GM19238 (cell line): ENCODE data around the gene ZNF778.
"Not testable (repeated sequence)": the region's sequence is repeated elsewhere in the genome, so short reads cannot be mapped to it uniquely, and the experiment has no call there.

ENCODE experiments used
- DNase-seq: peaks from one replicate; pipeline ENCODE4 v3.0.0; 2011; ENCODE audit warnings: low spot score; ENCODE audit not compliant: insufficient read length

Gene ZNF778

DNA sequence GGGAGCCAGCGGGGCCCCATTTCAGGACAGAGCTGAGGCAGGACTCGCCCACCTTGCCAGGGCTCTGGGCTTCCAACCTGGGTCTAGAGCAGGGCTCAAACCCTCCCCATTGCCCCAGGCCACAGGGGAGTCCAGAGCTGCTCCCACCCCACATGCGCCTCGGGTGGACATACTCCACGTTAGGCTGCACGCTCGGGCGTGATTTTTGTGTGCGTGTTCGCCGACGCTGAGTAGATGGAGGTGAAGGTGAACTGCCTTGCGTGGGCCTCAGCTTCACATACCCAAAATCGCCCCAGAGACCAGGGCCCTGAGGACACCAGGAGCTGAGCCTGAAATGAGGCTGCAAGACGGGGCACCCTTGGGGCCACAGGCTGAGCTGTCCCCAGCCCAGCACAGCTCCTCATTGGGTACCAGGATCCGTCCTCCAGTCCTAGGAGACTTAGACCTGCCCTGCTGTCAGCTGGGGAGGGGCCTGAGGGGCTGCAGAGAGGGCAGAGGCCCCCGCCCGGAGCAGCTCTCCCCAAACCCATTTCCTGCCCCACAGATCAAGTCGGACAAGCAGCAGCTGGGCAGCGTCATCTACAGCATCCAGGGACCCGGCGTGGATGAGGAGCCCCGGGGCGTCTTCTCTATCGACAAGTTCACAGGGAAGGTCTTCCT is 37.7 kb upstream of the ZNF778 start:
- no peak for DNase-seq

DNA sequence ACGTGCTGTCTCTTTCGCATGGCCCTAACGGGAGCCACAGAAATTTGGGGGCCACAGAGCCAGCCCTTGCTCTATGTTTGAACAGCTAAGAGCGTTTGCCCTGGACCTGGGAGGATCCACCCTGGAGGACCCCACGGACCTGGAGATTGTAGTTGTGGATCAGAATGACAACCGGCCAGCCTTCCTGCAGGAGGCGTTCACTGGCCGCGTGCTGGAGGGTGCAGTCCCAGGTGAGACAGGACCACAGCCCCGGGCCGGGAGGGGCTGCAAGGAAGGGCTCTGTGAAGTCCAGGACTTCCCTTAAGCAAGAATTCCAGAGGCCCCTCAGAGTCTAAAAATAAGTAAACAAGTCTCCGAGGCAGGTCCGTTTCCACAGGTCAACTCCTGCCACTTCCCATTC is 34.0 kb upstream of the ZNF778 start:
- DNase-seq = no peak

DNA sequence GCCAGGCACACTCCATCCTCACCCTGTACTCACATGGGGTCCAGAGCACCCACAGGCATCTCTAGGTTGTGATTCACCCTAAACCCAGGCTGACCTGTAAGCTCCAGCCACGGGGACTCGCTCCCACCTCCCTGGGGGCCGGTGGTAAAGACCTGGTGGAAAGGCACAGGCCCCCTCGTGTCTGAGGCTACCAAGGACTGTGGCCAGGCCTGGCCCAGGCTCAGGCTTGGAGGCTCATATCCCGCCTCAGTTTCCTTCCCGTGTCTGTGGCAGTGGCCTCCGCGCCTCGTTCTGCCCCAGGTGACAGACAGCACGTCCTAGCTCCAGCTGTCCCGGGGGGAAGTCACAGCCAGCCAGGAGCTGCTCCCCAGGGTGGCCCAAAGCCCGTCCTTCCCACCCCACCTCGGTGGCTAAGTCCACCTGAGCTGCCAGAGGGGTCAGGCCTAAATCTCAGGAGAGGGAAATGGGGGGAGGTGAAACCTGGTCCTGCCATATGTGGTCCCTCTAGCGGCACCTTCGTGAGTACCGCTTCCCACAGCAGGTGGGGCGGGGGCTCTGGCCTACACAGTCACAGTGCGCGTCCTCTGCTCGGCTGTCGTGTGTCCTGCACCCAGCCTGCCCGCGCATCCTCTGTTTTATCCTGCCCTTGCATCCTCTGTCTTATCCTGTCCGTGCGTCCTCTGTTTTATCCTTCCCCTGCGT is 33.4 kb upstream of the ZNF778 start:
- DNase-seq = no peak

DNA sequence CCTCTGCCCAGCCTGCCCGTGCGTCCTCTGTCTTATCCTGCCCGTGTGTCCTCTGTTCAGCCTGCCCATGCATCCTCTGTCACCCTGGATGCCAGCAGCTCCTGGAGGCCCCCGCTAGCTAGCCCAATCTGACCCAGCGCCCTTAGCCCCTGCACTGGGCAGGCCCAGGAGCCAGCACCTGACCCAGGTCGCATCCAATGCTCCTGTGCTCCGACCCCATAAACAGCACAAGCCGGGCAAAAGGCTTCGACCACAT is 32.9 kb upstream of the ZNF778 start:
- DNase-seq = no peak

DNA sequence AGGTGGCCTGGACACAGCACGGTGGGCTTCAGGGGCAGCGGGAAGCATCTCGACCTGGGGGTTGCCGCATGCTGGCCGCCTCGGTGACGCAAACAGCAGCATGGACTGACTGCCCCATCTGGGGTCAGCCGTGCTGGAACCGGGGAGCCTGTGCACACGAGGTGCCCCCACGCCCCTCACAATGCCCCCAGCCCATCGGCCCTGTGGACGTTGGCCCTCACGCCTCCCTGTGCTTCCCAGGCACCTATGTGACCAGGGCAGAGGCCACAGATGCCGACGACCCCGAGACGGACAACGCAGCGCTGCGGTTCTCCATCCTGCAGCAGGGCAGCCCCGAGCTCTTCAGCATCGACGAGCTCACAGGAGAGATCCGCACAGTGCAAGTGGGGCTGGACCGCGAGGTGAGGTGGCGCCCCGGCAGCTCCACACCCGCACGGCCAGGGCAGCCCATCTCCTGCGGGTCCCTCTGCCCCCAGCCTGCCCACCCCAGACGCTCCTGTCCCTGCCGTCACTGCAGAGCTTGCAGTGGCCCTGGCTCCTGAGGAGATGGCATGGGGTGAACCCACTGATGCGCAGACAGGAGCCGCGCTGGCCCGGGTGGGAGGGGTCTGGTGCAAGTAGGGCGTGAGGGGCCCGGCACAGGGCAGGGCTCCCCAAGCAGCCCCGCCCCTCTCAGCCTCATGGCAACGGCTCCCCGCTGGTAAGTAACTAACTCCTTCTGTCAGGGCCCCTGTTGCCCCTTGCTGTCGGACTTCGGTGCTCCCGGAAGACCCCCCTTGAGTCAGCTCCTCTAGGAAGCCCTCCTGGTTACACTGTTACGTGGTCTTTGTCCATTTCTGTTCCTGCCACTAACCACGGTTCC is 32.3 kb upstream of the ZNF778 start:
- DNase-seq = no peak

DNA sequence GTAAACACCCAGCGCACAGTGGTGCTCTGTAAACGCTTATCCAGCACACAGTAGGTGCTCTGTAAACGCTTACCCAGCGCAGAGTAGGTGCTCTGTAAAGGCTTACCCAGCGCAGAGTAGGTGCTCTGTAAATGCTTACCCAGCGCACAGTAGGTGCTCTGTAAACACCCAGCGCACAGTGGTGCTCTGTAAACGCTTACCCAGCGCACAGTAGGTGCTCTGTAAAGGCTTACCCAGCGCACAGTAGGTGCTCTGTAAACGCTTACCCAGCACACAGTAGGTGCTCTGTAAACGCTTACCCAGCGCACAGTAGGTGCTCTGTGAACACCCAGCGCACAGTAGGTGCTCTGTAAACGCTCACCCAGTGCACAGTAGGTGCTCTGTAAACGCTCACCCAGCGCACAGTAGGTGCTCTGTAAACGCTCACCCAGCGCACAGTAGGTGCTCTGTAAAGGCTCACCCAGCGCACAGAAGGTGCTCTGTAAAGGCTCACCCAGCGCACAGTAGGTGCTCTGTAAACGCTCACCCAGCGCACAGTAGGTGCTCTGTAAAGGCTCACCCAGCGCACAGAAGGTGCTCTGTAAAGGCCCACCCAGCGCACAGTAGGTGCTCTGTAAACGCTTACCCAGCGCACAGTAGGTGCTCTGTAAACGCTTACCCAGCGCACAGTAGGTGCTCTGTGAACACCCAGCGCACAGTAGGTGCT is 31.5 kb upstream of the ZNF778 start:
- not testable (repeated sequence) for DNase-seq

DNA sequence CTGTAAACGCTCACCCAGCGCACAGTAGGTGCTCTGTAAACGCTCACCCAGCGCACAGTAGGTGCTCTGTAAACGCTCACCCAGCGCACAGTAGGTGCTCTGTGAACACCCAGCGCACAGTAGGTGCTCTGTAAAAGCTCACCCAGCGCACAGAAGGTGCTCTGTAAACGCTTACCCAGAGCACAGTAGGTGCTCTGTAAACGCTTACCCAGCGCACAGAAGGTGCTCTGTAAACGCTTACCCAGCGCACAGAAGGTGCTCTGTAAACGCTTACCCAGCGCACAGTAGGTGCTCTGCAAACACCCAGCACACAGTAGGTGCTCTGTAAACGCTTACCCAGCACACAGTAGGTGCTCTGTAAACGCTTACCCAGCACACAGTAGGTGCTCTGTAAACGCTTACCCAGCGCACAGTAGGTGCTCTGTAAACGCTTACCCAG is 30.9 kb upstream of the ZNF778 start:
- DNase-seq = not testable (repeated sequence)

DNA sequence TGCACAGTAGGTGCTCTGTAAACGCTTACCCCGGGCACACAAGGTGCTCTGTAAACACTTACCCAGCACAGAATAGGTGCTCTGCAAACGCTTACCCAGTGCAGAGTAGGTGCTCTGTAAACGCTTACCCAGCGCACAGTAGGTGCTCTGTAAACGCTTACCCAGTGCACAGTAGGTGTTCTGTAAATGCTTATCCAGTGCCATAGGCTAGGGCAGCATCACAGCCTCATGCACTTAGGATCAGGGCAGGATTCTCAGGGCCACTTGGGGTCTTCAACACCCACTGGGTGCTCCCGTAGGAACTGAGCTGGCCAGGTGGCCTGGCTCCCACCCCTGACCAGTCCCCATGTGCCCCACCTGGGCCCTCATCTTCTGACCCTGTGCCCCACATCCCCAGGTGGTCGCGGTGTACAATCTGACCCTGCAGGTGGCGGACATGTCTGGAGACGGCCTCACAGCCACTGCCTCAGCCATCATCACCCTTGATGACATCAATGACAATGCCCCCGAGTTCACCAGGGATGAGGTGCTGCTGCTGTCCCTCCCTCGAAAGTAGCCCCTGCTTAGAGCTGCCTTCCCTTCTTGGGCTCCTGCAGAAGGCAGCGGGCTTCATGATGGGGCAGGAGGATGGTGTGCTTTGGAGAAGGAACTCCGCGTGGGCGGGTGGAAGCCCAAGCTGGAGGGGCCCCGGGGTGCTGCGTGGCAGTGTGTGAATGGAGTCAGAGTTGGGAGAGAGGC is 30.3 kb upstream of the ZNF778 start:
- DNase-seq = no peak

DNA sequence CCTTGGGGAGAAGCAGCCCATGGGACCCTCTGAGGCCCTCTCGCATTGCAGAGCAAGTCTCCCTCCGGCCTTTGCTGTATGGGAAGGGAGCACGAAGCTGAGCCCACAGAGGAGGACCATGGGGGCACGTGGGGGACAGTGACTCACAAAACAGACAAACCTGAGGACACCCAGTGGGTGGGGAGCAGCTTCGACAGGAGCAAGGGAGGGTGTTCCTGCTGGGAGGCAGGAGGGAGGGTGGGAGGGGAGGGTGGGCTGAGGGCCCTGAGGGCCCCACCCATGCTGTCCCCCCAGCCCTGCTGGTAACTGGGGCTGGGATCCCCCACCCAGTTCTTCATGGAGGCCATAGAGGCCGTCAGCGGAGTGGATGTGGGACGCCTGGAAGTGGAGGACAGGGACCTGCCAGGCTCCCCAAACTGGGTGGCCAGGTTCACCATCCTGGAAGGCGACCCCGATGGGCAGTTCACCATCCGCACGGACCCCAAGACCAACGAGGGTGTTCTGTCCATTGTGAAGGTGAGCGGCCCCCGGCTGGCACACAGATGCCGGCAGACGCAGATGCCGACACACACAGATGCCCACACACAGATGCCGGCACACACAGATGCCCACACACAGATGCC is 29.6 kb upstream of the ZNF778 start:
- DNase-seq = no peak

DNA sequence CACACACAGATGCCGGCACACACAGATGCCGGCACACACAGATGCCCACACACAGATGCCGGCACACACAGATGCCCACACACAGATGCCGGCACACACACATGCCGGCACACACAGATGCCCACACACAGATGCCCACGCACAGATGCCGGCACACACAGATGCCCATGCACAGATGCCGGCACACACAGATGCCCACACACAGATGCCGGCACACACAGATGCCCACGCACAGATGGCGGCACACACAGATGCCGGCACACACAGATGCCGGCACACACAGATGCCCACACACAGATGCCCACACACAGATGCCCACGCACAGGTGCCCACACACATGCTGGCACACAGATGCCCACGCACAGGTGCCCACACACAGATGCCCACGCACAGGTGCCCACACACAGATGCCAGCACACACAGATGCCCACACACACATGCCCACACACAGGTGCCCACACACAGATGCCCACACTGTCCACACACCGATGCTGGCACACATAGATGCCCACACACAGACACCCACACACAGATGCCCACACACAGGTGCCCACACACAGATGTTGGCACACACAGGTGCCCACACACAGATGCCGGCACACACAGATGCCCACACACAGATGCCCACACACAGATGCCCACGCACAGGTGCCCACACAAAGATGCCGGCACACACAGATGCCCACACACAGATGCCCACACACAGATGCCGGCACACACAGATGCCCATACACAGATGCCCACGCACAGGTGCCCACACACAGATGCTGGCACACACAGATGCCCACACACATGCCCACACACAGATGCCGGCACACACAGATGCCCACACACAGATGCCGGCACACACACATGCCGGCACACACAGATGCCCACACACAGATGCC is 28.8 kb upstream of the ZNF778 start:
- DNase-seq = not testable (repeated sequence)

DNA sequence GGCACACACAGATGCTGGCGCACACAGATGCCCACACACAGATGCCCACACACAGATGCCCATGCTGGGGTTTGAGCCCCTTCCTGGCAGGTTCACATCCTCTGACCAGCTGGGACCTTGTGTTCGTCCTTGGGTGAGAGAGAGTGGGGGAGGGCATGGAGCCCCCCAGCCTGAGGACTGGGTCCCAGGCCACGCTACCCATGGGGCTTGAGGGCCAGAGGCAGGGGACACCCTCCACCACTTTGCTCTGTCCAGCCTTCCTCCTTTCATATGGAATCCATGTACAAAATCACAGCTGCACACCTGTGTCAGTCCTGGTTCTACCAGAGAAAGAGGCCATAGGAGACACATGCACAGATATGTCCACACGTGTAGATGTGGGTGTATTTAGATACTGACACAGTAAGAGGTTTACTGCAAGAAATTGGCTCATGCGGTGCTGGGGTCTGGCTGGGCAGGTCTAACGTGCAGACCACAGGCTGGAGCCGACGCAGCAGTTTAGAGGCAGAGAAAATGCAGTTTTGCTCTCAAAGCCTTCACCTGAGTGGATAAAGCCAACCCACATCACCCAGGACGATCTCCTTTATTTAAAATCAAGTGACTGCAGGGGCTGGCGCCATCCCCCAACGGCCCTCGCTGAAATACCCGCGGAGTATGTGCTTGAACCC is 28.0 kb upstream of the ZNF778 start:
- no peak for DNase-seq

DNA sequence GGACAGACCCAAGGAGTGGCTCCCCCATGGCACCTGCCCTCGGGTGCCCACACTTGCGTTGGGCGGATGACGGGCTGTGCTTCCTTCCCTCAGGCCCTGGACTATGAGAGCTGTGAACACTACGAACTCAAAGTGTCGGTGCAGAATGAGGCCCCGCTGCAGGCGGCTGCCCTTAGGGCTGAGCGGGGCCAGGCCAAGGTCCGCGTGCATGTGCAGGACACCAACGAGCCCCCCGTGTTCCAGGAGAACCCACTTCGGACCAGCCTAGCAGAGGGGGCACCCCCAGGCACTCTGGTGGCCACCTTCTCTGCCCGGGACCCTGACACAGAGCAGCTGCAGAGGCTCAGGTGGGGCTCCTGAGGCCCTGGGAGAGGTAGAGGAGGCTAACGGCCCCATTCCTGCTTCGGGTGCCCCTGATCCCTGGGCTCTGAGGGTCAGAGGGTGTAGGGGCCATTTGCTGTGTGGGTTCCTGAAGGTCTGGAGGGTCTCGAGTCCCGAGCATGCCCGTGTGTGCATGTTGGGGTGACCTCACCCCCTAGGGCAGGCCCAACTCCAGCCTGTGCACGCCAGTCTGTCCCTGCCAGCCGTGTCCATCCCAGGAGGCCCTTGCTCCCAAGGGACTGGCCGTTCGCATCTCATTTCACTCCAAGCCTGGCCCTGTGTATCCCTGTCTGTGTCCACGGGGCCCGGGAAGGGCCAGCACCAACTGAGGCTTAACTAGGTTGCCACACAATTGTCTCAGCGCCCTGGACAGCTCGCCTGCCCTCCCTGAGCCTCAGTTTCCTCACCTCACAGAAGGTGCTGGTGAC is 27.1 kb upstream of the ZNF778 start:
- DNase-seq = no peak

DNA sequence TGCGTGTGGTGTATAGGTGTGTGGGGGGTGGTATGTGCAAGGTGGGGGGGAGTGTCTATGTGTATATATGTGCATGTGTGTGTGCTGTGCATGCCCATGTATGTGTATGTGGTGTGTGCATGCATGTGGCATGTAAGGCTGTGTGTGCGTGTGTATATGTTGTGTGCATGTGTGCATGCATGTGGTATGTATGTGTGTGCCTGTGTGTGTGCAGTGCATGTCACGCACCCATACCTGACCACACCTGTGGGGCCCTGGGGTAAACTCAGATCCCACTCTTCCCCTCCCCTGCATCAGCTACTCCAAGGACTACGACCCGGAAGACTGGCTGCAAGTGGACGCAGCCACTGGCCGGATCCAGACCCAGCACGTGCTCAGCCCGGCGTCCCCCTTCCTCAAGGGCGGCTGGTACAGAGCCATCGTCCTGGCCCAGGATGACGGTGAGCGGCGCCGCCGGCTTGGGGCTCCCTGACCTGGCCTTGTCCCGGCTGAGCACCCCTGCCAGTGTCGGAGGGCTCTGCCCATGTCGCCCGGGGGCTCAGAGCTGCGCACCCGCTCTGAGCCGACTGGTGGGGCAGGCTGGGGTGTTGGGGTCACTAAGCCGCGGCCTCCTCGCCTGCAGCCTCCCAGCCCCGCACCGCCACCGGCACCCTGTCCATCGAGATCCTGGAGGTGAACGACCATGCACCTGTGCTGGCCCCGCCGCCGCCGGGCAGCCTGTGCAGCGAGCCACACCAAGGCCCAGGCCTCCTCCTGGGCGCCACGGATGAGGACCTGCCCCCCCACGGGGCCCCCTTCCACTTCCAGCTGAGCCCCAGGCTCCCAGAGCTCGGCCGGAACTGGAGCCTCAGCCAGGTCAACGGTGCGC is 26.2 kb upstream of the ZNF778 start:
- no peak for DNase-seq

DNA sequence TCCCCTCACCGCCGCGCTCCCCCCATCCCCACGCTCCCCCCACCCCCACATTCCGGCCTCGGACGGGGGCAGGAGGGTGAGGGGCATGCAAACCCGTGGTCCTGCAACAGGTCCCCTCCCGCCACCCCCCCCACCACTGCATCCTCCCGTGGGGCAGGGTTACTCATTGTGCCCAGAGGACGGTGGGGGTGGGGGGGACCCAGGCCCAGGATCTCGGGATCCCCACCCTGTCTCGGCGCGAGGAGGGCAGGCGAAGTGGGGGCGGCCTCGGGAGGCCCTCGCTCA is 25.7 kb upstream of the ZNF778 start:
- no peak for DNase-seq

DNA sequence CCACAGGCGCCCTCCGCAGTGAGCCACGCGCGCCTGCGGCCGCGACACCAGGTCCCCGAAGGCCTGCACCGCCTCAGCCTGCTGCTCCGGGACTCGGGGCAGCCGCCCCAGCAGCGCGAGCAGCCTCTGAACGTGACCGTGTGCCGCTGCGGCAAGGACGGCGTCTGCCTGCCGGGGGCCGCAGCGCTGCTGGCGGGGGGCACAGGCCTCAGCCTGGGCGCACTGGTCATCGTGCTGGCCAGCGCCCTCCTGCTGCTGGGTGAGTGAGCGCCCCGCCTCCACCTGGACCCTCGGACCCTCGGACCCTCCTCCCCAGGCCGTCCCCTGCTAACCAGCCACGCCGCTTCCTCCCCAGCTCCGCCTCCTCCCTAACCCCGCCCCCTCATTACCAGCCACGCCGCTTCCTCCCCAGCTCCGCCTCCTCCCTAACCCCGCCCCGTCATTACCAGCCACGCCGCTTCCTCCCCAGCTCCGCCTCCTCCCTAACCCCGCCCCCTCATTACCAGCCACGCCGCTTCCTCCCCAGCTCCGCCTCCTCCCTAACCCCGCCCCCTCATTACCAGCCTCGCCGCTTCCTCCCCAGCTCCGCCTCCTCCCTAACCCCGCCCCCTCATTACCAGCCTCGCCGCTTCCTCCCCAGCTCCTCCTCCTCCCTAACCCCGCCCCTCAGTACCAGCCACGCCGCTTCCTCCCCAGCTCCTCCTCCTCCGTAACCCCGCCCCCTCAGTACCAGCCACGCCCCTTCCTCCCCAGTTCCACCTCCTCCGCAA is 25.1 kb upstream of the ZNF778 start:
- DNase-seq = peak; percentile 68

DNA sequence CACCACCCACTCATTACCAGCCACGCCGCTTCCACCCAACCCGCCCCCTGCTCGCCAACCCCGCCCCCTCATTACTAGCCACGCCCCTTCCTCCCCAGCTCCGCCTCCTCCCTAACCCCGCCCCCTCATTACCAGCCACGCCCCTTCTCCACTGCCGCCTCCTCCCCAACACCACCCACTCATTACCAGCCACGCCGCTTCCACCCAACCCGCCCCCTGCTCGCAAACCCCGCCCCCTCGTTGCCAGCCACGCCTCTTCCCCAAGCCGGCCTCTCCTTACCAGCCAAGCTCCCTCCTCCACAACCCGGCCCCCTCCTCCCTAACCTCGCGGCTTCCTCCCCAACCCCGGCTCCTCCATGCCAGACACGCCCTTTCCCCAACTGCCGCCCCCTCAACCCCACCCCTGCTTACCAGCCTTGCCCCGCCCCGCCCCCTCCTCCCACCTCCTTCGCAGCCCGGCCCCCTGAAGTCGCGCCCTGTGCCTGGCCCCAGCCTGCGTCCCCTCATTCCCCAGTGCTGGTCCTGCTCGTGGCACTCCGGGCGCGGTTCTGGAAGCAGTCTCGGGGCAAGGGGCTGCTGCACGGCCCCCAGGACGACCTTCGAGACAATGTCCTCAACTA is 24.4 kb upstream of the ZNF778 start:
- peak; percentile 73 for DNase-seq
